GM21619 (cell line): ENCODE data around the gene ZSCAN12.
"Not testable (repeated sequence)": the region's sequence is repeated elsewhere in the genome, so short reads cannot be mapped to it uniquely, and the experiment has no call there.

Experiments used
- ATAC-seq: cut with Tn5 transposase; IDR thresholded peaks from one replicate; pipeline ENCODE4 v1.9.1; 2021; ENCODE audit not compliant: unreplicated experiment

Gene ZSCAN12

GRCh38 chr6:28399350-28400121, at the start of gene ZSCAN12:
Gene ZSCAN12 (minus strand): TSS chr6:28399747. CDS start chr6:28398405, 1,342 bp downstream.
- peak; percentile 78 for ATAC-seq

DNA sequence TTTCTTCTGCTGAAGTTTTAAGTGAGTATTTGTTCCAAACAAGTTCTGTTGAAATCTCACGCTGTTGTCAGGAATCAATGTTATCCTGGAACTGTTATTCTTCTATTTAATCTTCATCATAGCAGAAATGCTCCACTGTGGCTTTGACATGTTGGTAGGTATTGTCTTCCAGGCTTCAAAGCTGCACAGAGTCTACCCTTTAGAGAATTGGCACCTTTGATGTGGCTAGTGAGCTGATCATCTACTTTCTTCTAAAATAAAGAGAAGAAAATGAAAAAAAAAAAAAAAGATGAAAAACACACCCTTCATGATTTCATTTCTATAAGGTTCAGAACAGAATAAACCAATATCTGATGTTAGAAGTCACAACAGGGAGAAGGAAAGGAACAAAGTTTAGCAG, 49.5 kb upstream of the ZSCAN12 start:
- ATAC-seq = no peak

GRCh38 chr6:28447512-28447906, 48.0 kb upstream of the ZSCAN12 start:
- ATAC-seq = not testable (repeated sequence)

DNA sequence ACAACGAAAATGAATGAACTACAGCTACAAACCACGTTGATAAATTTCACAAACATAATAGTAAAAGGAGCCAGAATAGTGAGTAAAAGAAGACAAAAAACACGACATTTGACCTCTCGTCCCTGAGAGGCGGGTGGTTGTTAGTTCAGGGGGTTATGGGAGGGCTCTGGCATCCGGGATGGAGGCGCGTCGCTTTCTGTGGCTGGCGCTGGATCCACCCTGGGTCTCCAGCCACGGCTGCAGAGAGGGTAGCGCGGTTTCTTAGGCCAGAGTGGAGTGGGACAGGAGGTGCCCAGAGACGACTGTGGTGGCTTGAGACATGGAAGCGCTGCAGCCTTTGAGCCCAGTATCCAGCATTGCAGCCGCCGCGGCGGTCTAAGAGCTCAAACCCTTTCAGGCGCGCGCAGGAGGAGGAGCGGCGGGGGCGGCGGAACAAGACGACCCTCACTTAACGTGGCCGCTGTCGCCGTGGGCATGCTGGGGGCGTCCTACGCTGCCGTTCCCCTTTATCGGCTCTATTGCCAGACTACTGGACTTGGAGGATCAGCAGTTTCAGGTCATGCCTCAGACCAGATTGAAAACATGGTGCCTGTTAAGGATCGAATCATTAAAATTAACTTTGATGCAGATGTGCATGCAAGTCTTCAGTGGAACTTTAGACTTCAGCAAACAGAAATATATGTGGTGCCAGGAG, 47.4 kb upstream of the ZSCAN12 start:
- ATAC-seq = no peak

GRCh38 chr6:28444759-28445158, 45.2 kb upstream of the ZSCAN12 start:
- ATAC-seq = not testable (repeated sequence)

GRCh38 chr6:28443112-28443773, 43.7 kb upstream of the ZSCAN12 start, which contains the start of gene ZSCAN23:
Gene ZSCAN23 (minus strand): TSS chr6:28443491. CDS start chr6:28436266, 7,225 bp downstream.
- ATAC-seq = peak; percentile 98

GRCh38 chr6:28442586-28442985, 43.0 kb upstream of the ZSCAN12 start:
- ATAC-seq = no peak

- no peak for ATAC-seq
These were observed 36.9 kb upstream of the ZSCAN12 start for GRCh38 chr6:28436404-28436803.

GRCh38 chr6:28433119-28433518, 33.6 kb upstream of the ZSCAN12 start:
- no peak for ATAC-seq

GRCh38 chr6:28429781-28430180, 30.2 kb upstream of the ZSCAN12 start:
- ATAC-seq = no peak

GRCh38 chr6:28425944-28426541, 26.5 kb upstream of the ZSCAN12 start:
- no peak for ATAC-seq

DNA sequence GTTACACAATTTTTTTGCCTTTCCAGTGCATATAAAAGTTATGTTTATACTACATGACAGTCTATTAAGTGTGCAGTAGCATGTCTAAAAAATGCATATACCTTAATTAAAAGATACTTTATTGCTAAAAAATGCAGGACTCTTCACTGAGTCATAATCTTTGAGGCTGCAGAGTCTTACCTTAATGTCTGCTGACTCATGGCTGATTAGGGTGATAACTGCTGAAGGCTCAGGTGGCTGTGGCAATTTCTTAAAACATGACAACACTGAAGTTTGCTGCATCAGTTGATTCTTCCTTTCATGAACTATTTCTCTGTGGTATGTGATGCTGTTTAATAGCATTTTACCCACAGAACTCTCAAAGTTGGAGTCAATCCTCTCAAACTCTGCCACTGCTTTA, 24.6 kb upstream of the ZSCAN12 start:
- ATAC-seq = no peak

GRCh38 chr6:28423546-28423945, 24.0 kb upstream of the ZSCAN12 start:
- ATAC-seq = no peak

DNA sequence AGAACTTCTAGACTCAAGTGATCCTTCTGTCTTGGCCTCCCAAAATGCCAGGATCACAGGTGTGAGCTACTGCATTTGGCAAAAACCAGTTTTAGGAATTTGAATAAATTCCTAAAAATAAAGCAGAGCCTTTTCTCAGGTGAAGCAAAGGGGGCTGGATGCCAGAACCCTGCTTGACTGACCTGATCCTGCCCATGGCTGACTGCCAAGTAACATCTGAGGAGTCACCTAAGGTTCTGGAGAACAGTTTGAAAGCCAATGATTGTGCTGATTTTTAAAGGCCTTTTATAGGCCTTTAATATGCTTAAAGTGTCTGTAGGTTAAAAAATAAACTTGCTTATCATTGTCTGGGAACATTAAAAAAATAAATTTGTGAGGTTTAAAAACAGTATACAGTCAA, 14.1 kb upstream of the ZSCAN12 start:
- ATAC-seq = no peak

DNA sequence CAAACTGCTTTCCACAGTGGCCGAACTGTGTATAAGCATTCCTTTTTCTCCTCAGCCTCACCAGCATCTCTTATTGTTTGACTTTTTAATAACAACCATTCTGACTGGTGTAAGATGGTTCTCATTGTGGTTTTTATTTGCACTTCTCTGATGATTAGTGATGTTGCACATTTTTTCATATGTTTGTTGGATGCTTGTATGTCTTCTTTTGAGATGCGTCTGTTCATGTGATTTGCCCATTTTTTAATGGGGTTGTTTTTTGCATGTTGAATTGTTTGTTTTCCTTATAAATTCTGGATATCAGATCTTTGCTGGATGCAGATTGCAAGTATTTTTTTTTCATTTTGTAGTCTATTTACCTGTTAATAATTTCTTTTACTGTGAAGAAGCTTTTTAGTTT, 11.2 kb upstream of the ZSCAN12 start:
- no peak for ATAC-seq

DNA sequence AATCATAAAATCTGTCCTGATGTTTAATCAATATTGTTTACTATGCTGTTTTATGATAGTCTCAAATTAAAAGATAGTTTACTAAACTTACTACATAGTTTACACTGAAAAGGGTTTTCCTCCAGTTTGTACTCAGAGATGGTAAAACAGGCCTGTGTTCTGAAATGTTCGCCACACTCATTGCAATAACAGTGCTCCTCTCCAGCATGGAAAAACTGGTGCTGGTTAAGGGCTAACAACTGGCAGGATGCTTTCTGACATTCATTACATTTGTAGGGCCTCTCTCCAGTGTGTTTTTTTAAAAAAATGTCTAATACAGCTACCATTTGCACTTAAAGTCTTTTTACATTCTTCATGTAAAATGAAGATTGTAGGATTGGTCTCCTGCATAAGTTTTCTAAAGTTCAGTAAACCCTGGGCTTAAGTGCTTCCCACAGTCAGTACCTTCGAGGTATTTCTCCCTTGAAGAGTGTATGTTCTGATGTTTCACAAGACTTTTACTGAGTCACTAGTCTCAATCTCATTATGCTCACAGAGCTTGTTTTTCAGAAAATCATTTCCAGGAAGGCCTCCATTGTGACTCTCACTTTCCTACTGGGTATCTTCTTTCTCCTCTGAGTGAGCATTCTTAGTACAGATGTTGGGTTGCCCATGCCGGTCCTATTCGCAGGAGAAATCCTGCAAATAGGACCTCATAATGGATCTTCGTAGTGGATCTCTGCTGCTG, 8.7 kb upstream of the ZSCAN12 start:
- ATAC-seq = no peak

- ATAC-seq = no peak
These were observed 7.9 kb upstream of the ZSCAN12 start for GRCh38 chr6:28407401-28407800.

GRCh38 chr6:28403923-28404322, 4.4 kb upstream of the ZSCAN12 start:
- ATAC-seq = not testable (repeated sequence)

DNA sequence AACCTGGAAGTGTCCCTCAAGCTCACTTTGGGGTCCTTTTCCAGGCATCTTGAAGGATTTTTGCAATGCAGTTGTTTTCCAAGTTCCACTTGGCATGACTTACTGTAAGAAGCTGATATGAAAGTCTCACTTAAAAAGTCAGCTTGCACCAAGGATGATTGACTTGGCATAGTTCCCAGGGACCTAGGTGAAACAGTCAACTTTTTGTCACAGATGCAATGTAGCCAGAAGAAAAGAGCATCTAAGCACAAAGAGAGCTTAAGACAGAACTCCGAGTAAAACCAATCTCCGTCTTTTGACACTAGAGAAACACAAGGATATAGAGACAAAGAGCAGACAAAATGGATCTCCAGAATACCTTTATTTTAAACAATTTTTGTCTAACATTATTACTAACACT, 2.6 kb upstream of the ZSCAN12 start:
- ATAC-seq = no peak

GRCh38 chr6:28401172-28401571, 1.6 kb upstream of the ZSCAN12 start:
- ATAC-seq = no peak

GRCh38 chr6:28400122-28400451, 540 bp upstream of the ZSCAN12 start:
- ATAC-seq = no peak
